SJCRH30 (cell line): ENCODE results near the gene ARID5B. TPM values are rescaled to one million over a fixed set of nuclear protein-coding genes. Genes with fewer than 3 reads are reported as not detected.

Experiments
- DNase-seq, 2 experiments: peaks; one replicate each; pipeline ENCODE4 v3.0.0-alpha.2; 2015 to 2020
- H3K27ac ChIP-seq: fragments of 250-450 bp; sonication (Bioruptor Pico); 2 replicates; pipeline ENCODE4 v1.5.1; 2020; ENCODE audit warnings: mild to moderate bottlenecking, moderate library complexity
- H3K27me3 ChIP-seq: fragments of 250-450 bp; sonication (Bioruptor Pico); 2 replicates; pipeline ENCODE4 v1.5.1; 2020; ENCODE audit warnings: mild to moderate bottlenecking, moderate library complexity
- H3K36me3 ChIP-seq: fragments of 250-450 bp; sonication (Bioruptor Pico); 2 replicates; pipeline ENCODE4 v1.5.1; 2020; ENCODE audit warnings: mild to moderate bottlenecking, moderate library complexity
- H3K4me1 ChIP-seq: fragments of 250-450 bp; sonication (Bioruptor Pico); 2 replicates; pipeline ENCODE4 v1.5.1; 2020; ENCODE audit warnings: mild to moderate bottlenecking, moderate library complexity
- H3K4me3 ChIP-seq: fragments of 250-450 bp; sonication (Bioruptor Pico); 2 replicates; pipeline ENCODE4 v1.5.1; 2020; ENCODE audit warnings: mild to moderate bottlenecking, moderate library complexity
- H3K9me3 ChIP-seq: fragments of 250-450 bp; sonication (Bioruptor Pico); replicated peaks from 2 replicates; pipeline ENCODE4 v1.5.1; 2020; ENCODE audit warnings: mild to moderate bottlenecking, moderate library complexity
- total RNA-seq: library from RNA; depleted of rRNA; stranded (reverse); fragments of >200 nt; shearing (Covaris generic); gene quantifications from 2 replicates; pipeline ENCODE4 v1.2.3, GENCODE V29; 2014

Gene ARID5B
- total RNA-seq, 1 experiment from 2014 or later: 10.3 TPM

DNA sequence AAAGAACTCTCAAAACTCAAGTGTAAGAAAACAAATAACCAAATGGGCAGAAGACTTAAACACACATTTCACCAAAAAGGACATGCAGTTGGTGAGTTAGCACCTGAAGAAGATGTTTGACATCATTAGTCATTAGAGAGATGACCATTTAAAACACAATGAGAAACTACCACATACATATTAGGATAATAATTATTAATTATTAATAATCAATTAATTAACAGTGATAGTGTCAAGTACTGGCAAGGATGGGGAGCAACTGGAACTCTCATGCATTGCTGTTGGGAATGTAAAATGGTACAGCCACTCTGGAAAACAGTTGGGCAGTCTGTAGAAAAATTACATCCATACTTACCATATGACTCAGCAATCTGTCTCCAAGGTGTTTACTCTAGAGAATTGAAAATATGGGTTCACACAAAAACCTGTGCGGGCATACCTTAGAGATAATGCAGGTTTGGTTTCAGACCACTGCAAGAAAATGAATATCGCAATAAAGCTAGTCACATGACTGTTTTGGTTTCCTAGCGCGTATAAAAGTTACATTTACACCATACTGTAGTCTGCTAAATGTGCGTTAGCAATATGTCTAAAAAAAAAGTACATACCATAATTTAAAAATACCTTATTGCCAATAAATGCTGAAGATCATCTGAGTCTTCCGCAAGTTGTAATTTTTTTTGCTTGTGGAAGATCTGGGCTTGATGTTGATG lies 30.3 kb downstream of the ARID5B start:
- Histone ChIP-seq H3K27ac (no peak overlapping the region), H3K4me3 (no peak overlapping the region), H3K36me3 (no peaks in the 10 kb centered on the region), H3K27me3 (no peaks in the 10 kb centered on the region), H3K9me3 (peaks cover 5% of the 10 kb centered on the region; the same call in 1 of the 2 replicates), H3K4me1 (no peaks in the 10 kb centered on the region)
- no peak for DNase-seq

GRCh38 chr10:61933859-61934555 lies 32.5 kb downstream of the ARID5B start:
- H3K27me3 ChIP-seq: no peaks in the 10 kb centered on the region
- H3K36me3 ChIP-seq: no peaks in the 10 kb centered on the region
- DNase-seq: no peak
- H3K4me3 ChIP-seq: no peak overlapping the region
- no peak overlapping the region for H3K27ac ChIP-seq
- peaks cover 14% of the 10 kb centered on the region for H3K4me1 ChIP-seq
- H3K9me3 ChIP-seq: peaks cover 5% of the 10 kb centered on the region; the same call in 1 of the 2 replicates

GRCh38 chr10:61935077-61935476 lies 33.6 kb downstream of the ARID5B start:
- Histone ChIP-seq H3K9me3 (peaks cover 5% of the 10 kb centered on the region; the same call in 1 of the 2 replicates), H3K27me3 (no peaks in the 10 kb centered on the region), H3K4me1 (peaks cover 25% of the 10 kb centered on the region), H3K4me3 (no peak overlapping the region), H3K27ac (no peak overlapping the region), H3K36me3 (peaks cover 2% of the 10 kb centered on the region; the same call in 1 of the 2 replicates)
- no peak for DNase-seq

- Histone ChIP-seq H3K4me3 (no peak overlapping the region), H3K27me3 (no peaks in the 10 kb centered on the region), H3K27ac (no peak overlapping the region), H3K4me1 (peaks cover 25% of the 10 kb centered on the region), H3K9me3 (0 out of 2 replicates have a peak, but pooled peaks cover 2% of the 10 kb centered on the region), H3K36me3 (peaks cover 11% of the 10 kb centered on the region; the same call in 1 of the 2 replicates)
- no peak for DNase-seq
These were observed 35.3 kb downstream of the ARID5B start for GRCh38 chr10:61936770-61937169.

DNA sequence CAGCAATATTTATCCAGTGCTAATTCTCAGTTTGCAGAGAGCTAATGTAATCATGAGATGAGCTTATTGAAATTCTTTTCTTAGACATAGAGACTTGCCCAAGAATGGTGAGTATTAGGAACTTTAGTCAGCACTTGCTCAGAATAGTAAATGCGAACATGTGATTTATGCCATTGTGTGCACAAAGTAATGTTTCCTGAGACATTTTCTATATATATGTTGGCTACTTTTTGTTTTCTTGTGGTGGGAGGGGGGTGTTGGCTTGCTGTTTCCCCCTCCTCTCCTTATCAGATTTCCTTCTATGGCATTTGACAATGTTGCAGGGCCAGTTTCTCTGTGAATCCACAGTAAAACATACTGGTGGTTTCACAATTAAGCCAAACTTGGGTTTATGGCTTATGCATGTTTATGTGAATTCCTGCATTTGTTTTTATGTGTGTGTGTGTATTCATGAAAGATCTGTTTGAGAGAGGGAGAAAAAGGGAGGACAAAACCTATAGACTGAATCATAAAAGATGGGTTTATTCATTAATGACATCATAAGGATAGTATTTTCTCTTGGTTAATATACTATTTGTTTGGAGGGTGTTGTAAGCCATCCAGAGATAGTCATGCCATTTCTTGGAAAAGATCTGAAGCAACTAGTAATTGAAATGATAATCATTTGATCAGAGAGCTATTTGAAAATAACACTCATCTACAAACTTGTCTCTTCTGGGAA lies 36.3 kb downstream of the ARID5B start:
- DNase-seq: no peak
- H3K36me3 ChIP-seq: peaks cover 15% of the 10 kb centered on the region; the same call in 1 of the 2 replicates
- no peaks in the 10 kb centered on the region for H3K27me3 ChIP-seq
- H3K9me3 ChIP-seq: no peaks in the 10 kb centered on the region
- no peak overlapping the region; the same call in 1 of the 2 replicates for H3K27ac ChIP-seq
- peaks cover 25% of the 10 kb centered on the region for H3K4me1 ChIP-seq
- no peak overlapping the region for H3K4me3 ChIP-seq

- H3K27ac ChIP-seq: no peak overlapping the region
- H3K4me1 ChIP-seq: peaks cover 25% of the 10 kb centered on the region
- H3K36me3 ChIP-seq: peaks cover 15% of the 10 kb centered on the region; the same call in 1 of the 2 replicates
- no peak for DNase-seq
- no peaks in the 10 kb centered on the region for H3K27me3 ChIP-seq
- no peaks in the 10 kb centered on the region for H3K9me3 ChIP-seq
- H3K4me3 ChIP-seq: no peak overlapping the region
These were observed 38.4 kb downstream of the ARID5B start for GRCh38 chr10:61939902-61940301.

GRCh38 chr10:61941202-61941681 lies 39.7 kb downstream of the ARID5B start:
- DNase-seq: no peak
- peaks cover 25% of the 10 kb centered on the region for H3K4me1 ChIP-seq
- no peaks in the 10 kb centered on the region for H3K27me3 ChIP-seq
- no peak overlapping the region for H3K4me3 ChIP-seq
- H3K27ac ChIP-seq: no peak overlapping the region
- H3K36me3 ChIP-seq: peaks cover 15% of the 10 kb centered on the region; the same call in 1 of the 2 replicates
- H3K9me3 ChIP-seq: no peaks in the 10 kb centered on the region

DNA sequence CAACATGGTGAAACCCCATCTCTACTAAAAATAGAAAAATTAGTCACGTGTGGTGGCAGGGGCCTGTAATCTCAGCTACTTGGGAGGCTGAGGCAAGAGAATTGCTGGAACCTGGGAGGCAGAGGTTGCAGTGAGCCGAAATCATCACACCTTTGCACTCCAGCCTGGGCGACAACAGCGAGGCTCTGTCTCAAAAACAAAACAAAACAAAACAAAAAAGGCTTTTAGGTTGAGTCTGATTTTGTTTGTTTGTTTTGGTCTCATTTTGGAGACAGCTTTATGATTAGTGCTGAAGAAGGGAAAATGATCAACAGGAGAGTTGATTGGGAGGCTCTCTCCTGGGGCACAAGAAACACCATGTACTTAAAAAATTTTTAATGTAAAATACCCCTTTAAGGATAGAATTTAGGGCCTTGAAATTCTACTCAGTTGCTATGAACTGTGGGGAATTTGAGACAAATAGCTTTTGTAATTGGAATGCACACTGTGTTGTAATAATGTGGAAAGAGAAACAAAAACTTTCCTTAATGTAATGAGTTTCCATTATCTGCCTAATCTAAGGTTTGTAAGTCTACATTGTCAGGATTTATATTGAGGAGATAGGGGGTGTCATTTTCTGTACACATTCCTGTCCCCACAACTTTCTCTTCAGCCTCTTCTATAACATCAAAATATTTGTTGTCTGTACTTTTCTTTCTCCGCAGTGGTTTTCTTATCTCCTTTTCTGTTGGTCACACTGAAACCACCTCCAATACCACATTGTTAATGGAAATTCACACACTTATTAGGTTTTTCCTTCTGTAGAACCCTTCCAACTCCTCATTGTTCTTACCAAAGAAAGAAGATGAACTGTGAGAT lies 41.3 kb downstream of the ARID5B start:
- Histone ChIP-seq H3K36me3 (peaks cover 17% of the 10 kb centered on the region; the same call in 1 of the 2 replicates), H3K27ac (no peak overlapping the region), H3K27me3 (no peaks in the 10 kb centered on the region), H3K4me3 (no peak overlapping the region), H3K9me3 (no peaks in the 10 kb centered on the region), H3K4me1 (peaks cover 21% of the 10 kb centered on the region)
- no peak for DNase-seq

DNA sequence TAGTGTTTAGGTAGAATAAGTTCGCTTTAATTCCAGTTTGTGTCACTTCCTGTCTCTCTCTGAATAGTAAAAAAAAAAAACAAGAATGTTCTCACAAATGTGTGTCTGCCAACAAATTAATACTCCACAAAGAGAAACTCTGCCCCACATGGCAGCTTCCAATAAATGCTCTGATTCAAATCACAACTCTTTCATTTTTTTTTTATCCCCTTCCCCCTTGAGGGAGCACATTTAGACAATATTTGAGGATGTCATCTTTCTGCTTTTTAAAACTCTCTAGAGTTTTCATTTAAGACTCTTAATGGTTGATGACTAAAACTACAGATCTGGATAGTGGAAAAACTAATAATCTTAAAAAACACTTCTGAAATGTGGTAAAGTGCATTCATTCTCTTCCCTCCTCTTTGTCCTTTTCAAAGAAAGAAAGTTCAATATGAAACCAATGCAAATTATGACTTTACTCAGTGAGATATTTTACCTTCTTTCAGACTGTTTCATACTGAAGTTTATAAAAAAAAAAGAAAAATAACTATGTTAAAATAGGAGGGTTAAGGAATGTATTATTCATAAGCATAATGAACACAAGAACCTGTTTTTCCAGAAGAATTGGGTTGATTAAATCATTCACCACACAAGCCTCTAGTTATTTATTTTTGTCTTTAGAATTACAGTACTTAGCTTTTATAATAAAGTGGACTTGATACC lies 42.3 kb downstream of the ARID5B start:
- peaks cover 19% of the 10 kb centered on the region; the same call in 1 of the 2 replicates for H3K36me3 ChIP-seq
- H3K4me1 ChIP-seq: peaks cover 13% of the 10 kb centered on the region
- H3K4me3 ChIP-seq: no peak overlapping the region
- no peak for DNase-seq
- no peaks in the 10 kb centered on the region for H3K27me3 ChIP-seq
- no peak overlapping the region for H3K27ac ChIP-seq
- H3K9me3 ChIP-seq: no peaks in the 10 kb centered on the region

DNA sequence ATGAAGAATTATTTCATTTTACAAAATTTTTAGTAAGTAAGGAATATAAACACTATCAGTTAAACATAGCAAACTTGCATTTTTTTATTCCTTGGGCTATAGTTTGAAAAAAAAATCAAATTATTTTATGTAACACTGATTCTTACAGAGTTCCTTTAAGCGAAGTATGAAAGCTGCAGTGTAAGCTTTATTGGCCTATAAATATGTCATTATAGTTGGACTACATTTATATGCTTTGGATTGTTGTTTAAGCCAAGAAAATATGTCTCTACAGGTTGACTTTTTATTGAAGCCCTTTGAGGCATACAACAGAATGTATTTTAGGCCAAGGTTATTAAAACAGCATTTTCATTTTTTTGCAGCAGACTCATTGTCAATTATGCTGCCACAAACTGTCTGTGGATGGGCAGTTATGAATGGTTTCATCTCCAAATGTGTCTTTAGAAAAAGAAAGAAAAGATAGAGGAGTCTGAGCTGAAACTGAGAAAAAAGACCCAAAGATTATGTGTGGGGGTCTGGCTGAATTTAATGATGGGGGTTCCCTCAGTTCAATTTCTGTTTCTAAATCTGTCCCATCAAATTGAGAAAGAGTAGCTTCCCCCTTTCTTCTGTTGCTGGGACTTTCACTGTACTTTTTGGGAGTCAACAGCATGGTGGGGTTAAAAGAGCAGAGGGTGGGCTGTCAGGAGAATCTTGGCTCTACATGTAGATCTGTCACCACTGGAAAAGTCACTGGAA lies 43.1 kb downstream of the ARID5B start:
- H3K9me3 ChIP-seq: no peaks in the 10 kb centered on the region
- peaks cover 5% of the 10 kb centered on the region for H3K4me1 ChIP-seq
- H3K36me3 ChIP-seq: peaks cover 22% of the 10 kb centered on the region; the same call in 1 of the 2 replicates
- H3K4me3 ChIP-seq: no peak overlapping the region
- DNase-seq: no peak
- H3K27ac ChIP-seq: no peak overlapping the region
- H3K27me3 ChIP-seq: no peaks in the 10 kb centered on the region

DNA sequence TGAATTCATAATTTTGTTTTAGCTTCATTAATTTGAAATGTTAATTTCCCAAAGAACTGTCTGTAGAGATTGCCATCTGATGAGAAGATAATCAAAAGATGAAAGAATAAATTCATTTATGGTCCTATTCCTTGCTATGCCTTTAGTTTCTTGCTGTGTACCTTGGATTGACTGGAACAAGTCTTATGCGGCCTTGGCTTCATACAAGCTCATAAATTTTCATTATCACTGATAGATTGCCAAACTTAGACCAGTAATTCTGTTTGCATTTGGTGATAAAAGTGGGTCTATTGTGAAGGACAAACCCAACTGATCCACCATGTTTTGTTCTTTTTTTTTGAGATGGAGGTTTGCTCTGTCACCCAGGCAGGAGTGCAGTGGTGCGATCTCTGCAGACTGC lies 48.2 kb downstream of the ARID5B start:
- Histone ChIP-seq H3K36me3 (peaks cover 7% of the 10 kb centered on the region; the same call in 1 of the 2 replicates), H3K27ac (no peak overlapping the region), H3K4me3 (no peak overlapping the region), H3K27me3 (no peaks in the 10 kb centered on the region), H3K9me3 (no peaks in the 10 kb centered on the region), H3K4me1 (no peaks in the 10 kb centered on the region)
- DNase-seq: no peak

DNA sequence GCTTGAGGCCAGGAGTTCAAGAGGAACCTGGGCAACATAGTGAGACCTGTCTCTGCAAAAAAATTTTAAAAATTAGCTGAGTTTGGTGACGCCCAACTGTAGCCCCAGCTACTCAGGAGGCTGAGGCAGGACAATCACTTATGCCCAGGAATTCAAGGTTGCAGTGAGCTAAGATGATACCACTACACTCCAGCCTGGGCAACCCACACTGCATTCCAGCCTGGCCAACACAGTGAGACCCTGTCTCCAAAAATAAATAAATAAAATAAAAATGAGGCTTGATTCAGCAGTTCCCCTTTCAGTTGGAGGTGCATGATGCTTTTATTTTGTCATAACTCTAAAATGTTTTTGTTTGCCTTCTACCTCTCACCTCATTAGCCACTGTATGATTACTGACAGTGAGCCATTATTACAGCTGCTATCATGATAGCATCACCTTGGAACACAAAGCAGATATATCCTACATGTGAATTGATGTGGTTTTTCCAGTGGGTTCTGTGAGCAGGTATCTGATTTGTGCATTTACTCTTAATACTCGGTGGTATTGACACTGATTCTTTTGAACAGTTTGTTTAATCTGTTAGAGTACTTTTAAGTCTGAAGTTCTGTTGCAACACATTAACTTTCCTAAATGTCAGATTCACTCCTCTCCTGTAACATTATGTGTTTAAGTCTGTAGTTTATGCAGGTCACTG lies 49.1 kb downstream of the ARID5B start:
- no peak overlapping the region for H3K27ac ChIP-seq
- peaks cover 7% of the 10 kb centered on the region; the same call in 1 of the 2 replicates for H3K36me3 ChIP-seq
- no peaks in the 10 kb centered on the region for H3K4me1 ChIP-seq
- no peaks in the 10 kb centered on the region for H3K27me3 ChIP-seq
- no peaks in the 10 kb centered on the region for H3K9me3 ChIP-seq
- H3K4me3 ChIP-seq: no peak overlapping the region
- DNase-seq: no peak
